NCI-H82 treated with DMSO at 0.1 percent for 48 hours (cell line): ENCODE data around the gene OR51I2.

Experiments used
- DNase-seq: peaks from one replicate; lab custom pipeline; 2025; ENCODE audit not compliant: unreplicated experiment; lab: John Stamatoyannopoulos, UW

Gene OR51I2, protein sequence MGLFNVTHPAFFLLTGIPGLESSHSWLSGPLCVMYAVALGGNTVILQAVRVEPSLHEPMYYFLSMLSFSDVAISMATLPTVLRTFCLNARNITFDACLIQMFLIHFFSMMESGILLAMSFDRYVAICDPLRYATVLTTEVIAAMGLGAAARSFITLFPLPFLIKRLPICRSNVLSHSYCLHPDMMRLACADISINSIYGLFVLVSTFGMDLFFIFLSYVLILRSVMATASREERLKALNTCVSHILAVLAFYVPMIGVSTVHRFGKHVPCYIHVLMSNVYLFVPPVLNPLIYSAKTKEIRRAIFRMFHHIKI

DNA sequence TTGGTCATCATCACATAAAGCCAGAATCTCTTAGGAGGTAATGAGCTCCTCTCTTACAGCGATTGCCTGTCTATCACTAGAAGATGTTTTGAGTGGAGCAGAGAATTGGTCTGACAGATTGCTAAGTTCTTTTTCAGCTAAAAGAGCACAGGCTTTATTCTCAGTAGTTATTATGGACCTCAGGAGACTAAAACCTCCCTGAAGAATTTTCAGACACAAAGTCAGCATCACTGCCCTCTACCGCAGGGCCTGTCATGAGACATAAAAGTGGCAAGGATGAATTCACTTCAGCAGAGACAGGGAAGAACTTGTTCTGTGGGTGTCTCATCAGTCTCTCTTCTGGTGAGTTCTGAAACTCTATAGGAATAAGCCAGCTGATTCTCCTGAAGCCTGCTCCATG is at the start of gene OR51I2:
Gene OR51I2 (plus strand): TSS at position 301 of the 400 bp plus-strand sequence. CDS start 4,166 bp downstream, outside the sequence.
- DNase-seq: no peak

DNA sequence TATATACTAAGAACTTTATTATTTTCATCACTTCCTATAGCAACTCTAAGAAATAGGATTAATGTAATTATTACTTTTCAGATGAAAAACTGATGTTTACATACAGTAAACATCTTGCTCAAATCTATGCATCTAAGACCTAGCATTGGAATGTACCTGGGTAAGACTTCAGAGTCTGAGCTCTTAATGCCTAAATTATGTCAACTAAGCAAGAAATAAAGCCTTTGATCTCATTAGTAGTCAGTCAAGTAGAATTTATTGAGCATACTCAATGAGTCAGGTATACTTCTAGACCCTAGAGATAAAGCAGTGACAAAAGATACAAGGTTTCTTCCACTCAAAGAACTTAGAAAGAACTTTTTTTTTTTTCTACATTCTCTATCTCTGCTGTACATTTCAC is 44.0 kb upstream of the OR51I2 start:
- DNase-seq: no peak

DNA sequence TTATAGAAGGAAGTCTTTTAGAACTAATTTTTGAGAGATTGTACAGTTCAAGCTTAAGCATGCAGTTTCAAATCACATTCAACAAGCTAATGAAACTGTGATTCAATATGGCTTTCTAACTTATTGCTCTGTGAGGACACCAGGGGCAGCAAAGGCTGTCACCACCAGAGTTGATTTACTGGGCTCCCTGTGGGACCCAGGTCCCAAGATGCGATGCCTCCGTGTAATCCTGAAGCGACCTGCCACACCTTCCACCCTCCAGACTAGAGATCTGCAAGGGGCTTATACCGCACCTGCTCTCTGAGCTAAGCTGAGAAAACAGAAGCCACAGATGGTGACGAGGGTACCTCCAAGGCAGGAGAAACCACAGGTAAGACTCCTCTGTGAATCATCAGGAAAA is 28.1 kb upstream of the OR51I2 start:
- no peak for DNase-seq

DNA sequence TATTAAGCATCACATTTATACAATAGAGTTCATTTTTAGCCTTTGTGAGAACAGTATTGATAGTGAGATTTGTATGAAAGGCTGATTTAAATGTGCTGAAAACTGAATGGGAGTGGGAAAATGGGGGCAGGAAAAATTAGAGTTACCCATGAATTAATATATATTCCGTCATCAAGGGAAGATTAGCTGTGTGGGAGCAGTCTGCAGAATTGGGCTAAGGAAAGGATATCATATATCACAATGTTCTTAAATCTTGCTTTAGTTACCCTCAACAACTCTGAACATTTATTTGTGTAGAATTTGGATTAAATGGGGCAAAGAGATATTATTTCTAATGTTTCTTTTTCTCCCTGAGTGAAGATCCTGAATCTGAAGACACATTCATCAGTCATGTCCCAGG is 27.3 kb upstream of the OR51I2 start, which contains the start of gene OR51Q1:
Gene OR51Q1 (plus strand): TSS at position 301 of the 400 bp plus-strand sequence. CDS start 90 bp downstream, at position 391.
- no peak for DNase-seq

DNA sequence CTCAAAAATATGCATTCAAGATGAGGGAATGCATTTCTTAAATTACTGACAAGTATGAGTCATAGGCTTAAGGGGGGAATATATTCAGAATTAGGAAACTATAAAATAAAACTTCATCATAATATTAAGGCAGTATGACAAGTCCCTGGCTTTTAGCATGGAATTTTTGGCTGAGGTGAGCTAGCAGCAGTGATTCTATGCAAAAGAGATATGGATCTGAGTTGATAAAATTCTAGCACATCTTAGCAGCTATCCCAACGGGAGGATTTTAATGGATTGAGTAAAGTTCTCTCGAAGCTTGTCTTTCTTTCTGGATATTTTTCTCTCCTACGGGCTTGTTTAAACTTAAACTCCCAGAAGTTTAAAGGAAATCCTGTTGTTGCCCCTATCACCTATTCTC is 26.0 kb upstream of the OR51I2 start:
- DNase-seq: no peak

DNA sequence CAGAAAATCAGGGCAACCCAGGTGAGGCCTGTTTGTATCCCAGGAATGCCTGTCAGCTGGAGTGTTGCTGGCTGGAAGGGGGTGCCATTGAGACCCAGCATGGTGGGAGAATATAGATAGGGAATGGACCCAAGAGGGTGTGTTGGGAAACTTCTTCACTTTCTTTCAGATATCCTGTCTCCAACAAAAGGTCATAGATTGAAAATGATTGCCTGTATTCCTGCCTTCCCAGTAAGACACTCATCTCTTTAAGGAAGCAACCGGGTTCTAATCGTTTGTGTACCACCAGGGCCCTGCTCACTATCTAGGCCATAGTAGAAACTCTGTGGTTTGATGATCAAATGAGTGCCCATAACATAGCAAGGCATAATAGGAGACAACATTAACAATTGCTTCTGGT is 7.7 kb upstream of the OR51I2 start, which contains the start of gene OR51I1:
Gene OR51I1 (minus strand): TSS at position 101 of the 400 bp plus-strand sequence. CDS start 0 bp downstream, at position 101.
- DNase-seq: no peak

DNA sequence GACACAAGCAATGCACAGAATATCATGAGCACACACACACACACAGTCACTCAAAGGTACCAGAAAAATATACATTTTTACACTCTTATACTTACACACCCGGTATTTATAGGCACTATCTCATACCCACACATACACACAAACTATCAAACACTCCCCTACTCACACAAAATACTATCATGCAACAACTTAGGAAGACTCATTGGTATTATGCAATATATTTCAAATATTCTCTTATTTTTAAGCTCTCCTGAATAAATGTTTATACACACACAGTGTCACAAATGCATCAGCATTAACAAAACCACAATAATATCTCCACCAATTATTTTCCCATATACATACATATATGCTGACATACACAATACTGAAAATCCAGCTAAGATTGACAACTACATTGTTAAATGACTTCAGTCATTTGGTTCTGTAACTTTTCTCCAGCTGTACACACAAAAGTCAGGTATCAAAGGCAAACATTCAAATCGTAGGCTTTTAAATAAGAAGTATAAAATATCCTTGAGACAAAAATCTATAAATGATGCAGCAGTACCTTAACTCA is 5.2 kb upstream of the OR51I2 start:
- no peak for DNase-seq

DNA sequence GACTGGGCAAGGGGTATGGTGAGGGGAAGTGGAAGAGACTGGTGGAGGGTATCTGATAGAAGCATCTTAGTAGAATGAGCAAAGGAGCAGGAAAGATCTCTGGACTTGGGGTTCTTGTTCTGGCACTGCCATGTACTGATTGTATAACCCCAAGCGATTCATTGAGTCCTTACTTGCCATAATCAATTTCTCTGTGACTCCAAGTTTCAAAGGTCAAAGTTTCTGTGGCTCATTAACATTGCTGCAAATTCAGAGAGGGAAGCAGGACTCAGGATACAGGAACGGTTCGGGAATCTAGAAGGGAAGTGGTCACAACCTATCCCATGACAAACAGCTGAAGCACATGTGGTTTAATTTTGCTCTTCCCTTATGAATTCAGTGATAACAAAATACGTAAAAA is 309 bp downstream of the OR51I2 start:
- DNase-seq: no peak

DNA sequence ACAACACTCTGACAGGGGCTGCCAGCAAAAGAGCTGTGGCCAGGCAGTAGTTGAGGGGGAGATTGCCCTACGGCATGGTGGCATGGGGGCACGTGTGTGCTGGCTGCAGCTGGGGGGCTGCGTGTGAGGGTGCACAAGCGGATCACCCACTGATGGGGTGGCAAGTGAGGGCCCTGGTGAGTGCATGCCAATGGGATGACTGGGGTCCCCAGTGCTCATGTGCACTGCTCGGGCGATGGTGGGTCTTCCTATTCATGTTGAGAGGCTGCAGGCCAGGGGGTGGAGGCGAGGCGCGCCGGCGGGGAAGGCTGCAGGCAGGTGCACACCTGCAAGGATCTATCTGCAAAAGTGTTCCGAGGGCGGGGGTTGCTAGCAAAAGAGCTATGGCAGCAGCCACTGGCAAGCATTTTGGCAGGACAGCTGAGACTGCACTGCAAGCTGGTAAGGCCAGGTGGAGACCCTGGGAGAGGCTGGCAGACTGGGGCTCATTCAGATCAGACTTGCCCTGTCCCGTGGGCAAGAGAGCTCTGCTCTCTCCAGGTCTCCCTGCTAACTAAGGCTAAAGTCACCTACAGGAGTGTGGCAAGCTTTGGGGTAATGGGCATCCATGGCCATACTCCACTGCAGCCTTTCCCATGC is 12.0 kb downstream of the OR51I2 start:
- no peak for DNase-seq

DNA sequence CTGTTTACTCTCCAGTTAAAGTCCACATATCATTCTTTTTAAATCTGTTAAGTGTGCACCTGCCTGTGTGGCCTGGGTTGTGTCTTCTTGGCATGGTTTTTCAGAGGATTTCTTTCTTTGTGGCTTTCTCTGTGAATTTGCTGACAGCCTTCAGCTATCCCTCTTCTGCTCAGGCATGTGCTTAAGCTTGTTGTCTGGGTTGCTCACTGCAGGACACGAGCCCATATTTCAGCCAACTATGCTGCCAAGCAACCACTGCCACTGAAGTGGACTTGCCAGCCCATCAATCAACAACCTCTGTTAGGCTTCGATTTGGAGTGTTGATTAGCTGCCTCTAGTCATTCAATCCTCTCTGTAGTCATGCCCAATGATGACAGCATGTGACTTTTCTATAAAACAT is 18.4 kb downstream of the OR51I2 start:
- DNase-seq: no peak

DNA sequence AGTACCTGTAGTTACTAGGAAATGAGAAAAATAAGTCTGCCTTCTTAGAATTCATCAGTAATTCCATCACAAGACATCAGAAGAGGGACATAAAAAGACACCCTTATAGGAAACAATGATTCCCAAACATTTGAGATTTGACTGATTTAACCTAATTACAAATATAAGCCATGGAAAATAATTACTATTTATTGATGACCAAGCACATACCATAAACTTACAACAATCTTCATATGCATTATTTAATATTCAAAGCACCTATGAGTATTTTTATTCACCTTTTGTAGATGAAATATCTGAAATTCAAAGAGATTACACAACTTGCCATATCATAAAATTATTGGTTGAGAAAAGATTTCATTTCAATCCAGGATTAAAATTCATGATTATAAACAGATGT is 24.8 kb downstream of the OR51I2 start:
- DNase-seq: no peak

DNA sequence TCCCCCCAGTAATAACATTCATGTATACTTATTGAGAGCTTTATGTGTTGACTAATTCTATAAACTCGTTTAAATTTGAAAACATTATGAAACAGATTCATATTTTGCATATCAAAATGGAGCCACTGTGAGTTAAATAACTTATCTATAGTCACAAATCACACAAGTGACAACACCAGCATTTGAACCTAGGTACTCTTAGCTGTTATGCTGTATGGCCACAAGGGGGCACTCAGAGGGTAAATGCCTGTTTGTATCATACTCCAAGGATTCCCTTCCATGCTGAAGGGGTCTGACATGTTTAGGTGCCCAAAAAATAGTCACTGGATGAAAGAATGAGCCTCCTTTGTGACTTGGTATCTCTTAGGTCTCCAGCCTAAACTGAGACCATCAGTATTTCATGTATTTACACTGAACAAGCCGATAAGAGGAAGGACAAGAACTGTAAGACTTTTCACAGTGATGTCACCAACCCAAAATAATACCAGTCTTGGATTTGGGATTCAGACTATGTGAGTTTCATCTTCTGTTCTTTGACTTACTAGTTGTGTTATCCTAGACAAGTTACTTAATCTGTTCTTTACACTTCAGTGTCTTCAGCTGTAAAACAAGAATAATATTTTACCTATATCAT is 27.2 kb downstream of the OR51I2 start:
- peak; percentile 3 for DNase-seq

DNA sequence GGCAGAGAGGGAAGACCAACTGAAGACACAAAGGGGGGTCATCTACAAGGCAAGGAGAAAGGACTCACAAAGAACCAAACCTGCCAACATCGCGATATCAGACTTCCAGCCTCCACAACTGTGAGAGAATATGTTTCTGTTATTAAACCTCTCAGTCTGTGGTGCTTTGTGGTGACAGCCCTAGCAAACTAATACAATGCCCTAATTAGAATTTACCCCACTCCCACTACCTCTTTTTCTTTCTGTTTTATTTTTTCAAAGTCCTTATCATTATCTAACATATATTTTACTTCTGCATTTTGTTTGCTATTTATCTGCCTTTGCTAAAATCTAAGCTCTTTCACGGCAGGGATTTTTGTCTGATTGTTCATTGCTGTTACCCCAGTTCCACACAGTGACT is 36.9 kb downstream of the OR51I2 start:
- no peak for DNase-seq

DNA sequence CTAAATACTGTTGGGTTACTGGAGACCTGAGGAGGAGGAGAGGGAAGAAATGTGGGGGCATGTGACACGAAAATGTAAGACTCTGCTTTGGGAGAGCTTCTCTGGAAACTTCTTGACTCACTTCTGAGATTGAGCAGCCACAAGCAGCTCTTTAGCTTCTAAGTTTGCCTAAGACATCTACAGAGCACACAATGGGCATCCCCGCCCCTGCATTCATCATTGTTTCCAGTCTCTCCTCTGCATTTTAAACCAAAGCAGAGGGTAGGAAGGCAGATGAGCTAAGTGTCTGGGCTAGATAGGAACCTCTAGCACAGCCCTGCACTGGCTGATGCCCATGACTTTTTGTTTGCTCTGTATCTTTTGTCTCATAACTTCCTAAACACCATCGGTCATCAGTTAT is 37.3 kb downstream of the OR51I2 start:
- no peak for DNase-seq

DNA sequence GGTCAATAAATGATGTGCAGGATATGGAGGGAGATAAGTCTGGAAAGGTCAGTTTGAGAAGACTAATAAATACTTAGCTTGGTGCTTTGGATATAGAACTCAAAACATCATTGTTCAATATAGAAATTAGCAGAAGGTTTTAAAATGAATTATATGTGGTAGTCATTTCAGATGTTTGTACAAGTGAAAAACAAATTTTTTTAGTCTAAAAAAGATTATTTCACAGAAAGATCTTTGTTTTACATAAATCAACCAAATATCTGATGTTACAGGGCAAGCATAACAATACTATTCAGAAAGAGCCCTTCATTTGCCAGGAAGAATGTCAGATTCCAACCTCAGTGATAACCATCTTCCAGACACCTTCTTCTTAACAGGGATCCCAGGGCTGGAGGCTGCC is 39.3 kb downstream of the OR51I2 start, which contains the start of gene OR52D1:
Gene OR52D1 (plus strand): TSS at position 301 of the 400 bp plus-strand sequence. CDS start 22 bp downstream, at position 323.
- no peak for DNase-seq

DNA sequence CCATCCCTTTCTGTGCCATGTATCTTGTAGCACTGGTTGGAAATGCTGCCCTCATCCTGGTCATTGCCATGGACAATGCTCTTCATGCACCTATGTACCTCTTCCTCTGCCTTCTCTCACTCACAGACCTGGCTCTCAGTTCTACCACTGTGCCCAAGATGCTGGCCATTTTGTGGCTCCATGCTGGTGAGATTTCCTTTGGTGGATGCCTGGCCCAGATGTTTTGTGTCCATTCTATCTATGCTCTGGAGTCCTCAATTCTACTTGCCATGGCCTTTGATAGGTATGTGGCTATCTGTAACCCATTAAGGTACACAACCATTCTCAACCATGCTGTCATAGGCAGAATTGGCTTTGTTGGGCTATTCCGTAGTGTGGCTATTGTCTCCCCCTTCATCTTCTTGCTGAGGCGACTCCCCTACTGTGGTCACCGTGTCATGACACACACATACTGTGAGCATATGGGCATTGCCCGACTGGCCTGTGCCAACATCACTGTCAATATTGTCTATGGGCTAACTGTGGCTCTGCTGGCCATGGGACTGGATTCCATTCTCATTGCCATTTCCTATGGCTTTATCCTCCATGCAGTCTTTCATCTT is 39.8 kb downstream of the OR51I2 start:
- no peak for DNase-seq

DNA sequence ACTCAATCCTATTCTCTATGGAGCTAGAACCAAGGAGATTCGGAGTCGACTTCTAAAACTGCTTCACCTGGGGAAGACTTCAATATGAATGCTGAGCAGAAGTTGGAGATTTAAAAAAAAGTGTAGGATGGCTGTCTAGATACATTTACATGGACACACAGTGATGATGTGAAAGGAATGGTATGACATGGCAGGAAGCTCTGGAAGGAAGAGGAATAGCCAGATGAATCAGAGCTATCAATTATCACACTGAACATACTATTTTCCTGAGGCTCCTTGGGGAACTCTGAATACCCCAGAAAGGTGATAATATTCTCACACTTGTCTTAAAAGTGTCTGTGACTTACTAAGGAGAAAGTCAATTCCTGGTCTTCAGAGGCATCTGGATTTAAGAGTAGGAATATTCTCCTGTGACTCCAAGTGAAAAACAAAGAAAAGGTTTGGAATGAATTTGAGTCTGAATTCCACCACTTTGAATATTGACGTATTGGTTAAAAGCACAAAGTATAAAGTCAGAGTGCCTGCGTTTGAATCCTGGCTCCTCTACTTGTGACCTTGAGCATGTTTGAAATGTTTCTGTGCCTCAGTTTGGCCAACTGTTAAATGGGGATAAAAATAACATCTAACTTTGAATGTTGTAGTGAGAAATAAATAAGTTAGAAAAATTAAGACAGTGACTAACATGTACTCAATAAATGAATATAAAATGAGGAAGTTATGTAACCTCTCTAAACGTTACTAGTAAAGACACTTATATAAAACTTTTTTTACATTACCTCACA is 40.6 kb downstream of the OR51I2 start:
- DNase-seq: no peak

DNA sequence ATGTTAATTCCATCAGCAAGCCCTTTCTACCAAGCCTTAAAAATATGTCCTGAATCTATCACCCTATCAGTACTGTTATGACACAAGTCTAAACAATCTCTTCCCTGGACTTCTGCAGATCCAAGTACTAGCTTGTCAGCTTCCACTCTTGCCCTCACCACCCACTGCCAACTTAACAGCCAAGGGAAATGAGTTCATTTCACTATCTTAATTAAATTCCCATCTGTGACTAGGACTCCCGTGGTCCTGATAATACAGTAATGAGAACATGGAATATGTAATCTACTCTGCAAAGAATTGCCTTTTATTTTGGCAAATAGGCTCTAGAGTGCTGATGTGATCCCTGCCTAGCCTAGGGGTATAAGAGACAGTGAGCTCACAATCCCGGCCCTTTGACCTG is 50.5 kb downstream of the OR51I2 start:
- DNase-seq: no peak

DNA sequence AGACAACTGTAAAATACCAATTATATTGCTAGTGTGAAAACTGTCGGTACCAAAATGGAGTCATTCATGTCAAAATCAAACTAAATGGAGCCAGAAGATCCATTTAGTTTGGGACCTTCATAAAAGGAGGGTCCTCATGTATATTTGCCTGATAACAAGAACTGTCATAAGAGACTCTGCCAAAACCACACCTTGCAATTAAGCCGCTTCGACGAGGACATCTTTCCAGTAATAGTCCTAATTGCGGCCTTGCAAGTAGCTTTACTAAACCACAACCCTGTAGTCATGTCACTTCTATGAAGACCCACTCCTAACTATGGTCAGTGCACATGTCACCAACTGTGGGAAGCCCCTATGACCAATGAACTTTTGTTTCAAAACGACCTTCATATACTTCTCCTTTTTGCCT is 51.3 kb downstream of the OR51I2 start:
- no peak for DNase-seq

DNA sequence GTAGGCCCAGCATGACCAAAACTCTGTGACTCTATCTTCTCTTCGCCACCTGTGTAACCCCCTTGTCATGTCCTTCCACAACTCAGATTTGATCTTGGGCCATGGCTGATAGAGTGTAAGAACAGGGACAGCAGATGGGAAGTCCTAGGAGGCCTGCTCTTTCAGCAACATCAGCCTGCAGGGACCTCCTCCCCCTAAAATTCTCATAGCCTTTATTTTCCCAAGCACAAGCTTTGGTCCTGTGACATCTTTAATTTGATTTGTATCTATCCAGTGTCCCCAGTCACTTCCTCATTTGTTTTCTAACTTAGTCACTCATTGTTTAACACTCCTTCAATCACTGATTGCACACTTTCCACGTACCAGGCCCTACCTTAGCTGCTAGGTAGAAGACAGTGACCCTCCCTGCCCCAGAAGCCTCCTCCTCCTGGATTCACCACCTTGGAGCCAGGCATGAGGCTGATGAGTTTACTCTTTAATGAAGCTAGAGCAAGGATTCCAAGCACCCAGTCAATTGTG is 55.3 kb downstream of the OR51I2 start:
- no peak for DNase-seq
